ENCODE measurements around the gene NANOS3.

The NANOS3 gene

DNA sequence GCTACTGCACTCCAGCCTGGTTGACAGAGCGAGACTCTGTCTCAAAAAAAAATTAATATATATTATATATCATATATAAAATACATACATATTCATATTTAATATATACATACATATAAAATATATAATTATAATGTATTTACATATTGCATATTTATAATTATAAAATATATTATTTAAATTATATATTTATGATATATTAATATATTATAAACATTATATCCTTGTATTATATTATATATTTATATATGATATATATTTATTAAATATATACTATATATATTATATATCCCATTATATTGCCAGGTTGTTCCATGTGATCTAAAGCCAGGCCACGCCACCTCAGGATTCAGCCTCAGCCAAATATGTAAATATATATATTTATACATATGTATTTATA, 19.3 kb downstream of the NANOS3 start:
- DNase-seq (ENCODE audit: extremely low read depth, low read depth) = no peak
- no peak for TF ChIP-seq CTCF (IDR thresholded peaks at IDR 0.05; ENCODE audit: low read depth, low read length)

- no peak for TF ChIP-seq CTCF (IDR thresholded peaks at IDR 0.05; ENCODE audit: low read depth, low read length)
- DNase-seq (ENCODE audit: extremely low read depth, low read depth) = no peak
Observed at GRCh38 chr19:13899393-13899792, 22.5 kb downstream of the NANOS3 start.

GRCh38 chr19:13899912-13900584, 23.1 kb downstream of the NANOS3 start:
- no peak for TF ChIP-seq CTCF (IDR thresholded peaks at IDR 0.05; ENCODE audit: low read depth, low read length)
- DNase-seq (ENCODE audit: extremely low read depth, low read depth) = no peak

DNA sequence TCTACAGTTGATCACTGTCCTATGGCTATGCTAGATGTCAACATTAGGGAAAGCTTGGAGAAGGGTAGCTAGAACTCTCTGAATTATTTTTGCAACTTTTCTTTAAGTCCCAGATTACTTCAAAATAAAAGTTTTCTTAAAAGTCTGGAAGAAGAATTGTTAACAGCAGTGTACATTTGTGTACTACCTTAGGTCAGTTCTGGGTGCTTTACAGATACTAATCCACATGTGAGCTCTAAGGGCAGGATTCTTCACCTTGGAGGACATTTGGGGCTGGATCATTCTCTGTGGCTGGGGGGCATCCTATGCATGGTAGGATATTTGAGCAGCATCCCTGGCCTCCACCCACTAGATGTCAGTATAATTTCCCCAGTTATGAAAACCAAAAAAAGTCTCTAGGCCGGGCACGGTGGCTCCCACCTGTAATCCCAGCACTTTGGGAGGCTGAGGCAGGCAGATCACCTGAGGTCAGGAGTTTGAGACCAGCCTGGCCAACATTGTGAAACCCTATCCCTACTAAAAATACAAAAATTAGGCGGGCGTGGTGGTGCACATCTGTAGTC, 26.1 kb downstream of the NANOS3 start:
- peak; percentile 6 for TF ChIP-seq CTCF (IDR thresholded peaks at IDR 0.05; ENCODE audit: low read depth, low read length)
- no peak for DNase-seq (ENCODE audit: extremely low read depth, low read depth)

GRCh38 chr19:13905634-13906520, 28.9 kb downstream of the NANOS3 start, which contains the start of the genes BRME1 and CC2D1A:
Gene BRME1, minus strand, starts transcription at chr19:13906117. Its CDS starts 1,225 bp downstream, at chr19:13904892.
Gene CC2D1A, plus strand, starts transcription at chr19:13906201. Its CDS starts 241 bp downstream, at chr19:13906442.
- peak; percentile 37 for DNase-seq (ENCODE audit: extremely low read depth, low read depth)
- TF ChIP-seq CTCF (IDR thresholded peaks at IDR 0.05; ENCODE audit: low read depth, low read length) = no peak

- DNase-seq (ENCODE audit: extremely low read depth, low read depth) = no peak
- TF ChIP-seq CTCF (IDR thresholded peaks at IDR 0.05; ENCODE audit: low read depth, low read length) = no peak
Observed at GRCh38 chr19:13906521-13906904, 29.6 kb downstream of the NANOS3 start.

DNA sequence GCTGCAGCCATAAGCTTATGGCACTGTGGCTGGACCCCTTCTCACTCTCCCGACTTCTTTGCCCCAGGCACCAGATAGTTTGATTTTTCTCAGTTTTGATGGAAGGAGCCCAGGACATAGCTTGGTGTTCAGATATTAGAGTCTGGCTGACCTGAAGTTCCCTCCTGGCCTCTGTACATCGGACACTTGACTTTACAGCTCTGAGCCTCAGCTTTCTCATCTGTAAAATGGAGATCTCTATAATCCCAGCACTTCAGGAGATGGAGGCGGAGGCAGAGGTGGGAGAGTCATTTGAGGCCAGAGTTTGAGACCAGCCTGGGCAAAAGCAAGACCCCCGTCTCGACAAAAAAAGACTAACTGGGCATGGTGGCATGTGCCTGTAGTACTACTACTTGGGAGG, 30.0 kb downstream of the NANOS3 start:
- DNase-seq (ENCODE audit: extremely low read depth, low read depth) = no peak

More for the DNA sequence above, 30.0 kb downstream of the NANOS3 start:
- no peak for TF ChIP-seq CTCF (IDR thresholded peaks at IDR 0.05; ENCODE audit: low read depth, low read length)

All from AG09319 (cell line).